ENCODE measurements around the gene TLR10. TPM values are rescaled to one million over a fixed set of nuclear protein-coding genes. Genes with fewer than 3 reads are reported as not detected.

Gene TLR10
- total and polyA plus RNA-seq, 9 of the 15 experiments (the other 6 are each of a cell fraction or from before 2014, with no cell fraction given): 0.03 to 0.05 TPM; not detected in 7

GRCh38 chr4:38784141-38784540 is 1.4 kb upstream of the TLR10 start:
- Histone ChIP-seq H3K9me1 (ENCODE audit: control insufficient read depth, insufficient read depth, low read length) (no peaks in the 10 kb centered on the region), H3K4me1 (replicated peaks in 1 of 2; ENCODE audit: control insufficient read depth in 2 of 2, insufficient read depth in 2 of 2, low read length in 2 of 2) (no peaks in the 10 kb centered on the region), H3K9ac (ENCODE audit: insufficient read depth in 1 of 2, low read depth in 2 of 2, low read length in 2 of 2) (no peak overlapping the region), H4K20me1 (replicated peaks; ENCODE audit: control insufficient read depth, insufficient read depth, low read length) (no peaks in the 10 kb centered on the region), H3K36me3 (ENCODE audit: control insufficient read depth, insufficient read depth, low read length) (no peaks in the 10 kb centered on the region), H3K27me3 (ENCODE audit: control insufficient read depth in 2 of 2, insufficient read depth in 2 of 2, low read length in 2 of 2) (peaks cover 0 to 9% of the 10 kb centered on the region in 2 experiments; a peak in 3 of 5 replicates), H3K4me3 (no peak overlapping the region), H3K27ac (ENCODE audit: extremely low read depth, low read depth, low read length) (no peak overlapping the region), H3K9me3 (replicated peaks; ENCODE audit: control insufficient read depth, insufficient read depth, low read depth, low read length) (no peaks in the 10 kb centered on the region), H2AFZ (ENCODE audit: low read depth, low read length) (no peak overlapping the region), H3K4me2 (ENCODE audit: insufficient read depth, low read length) (no peak overlapping the region), H3K79me2 (ENCODE audit: control insufficient read depth, insufficient read depth, low read length) (no peaks in the 10 kb centered on the region)
- DNase-seq (ENCODE audit: extremely low read depth in 1 of 4, low spot score in 3 of 4) (no peak), FAIRE-seq (no peak), ATAC-seq (no peak)
- CTCF ChIA-PET (ENCODE audit: low intra/inter-chr PET ratio): interaction anchor here (1.9 kb wide), 1 partner anchor 722 kb away, joined by 14 read pairs; no protein-coding TSS in a partner anchor
- intact Hi-C loops (cut with micrococcal nuclease): loop anchor here (5.0 kb wide), 1 partner anchor 73 kb away; the partner anchor contains the start of gene TLR6
- POLR2A ChIA-PET: interaction anchor here (1.0 kb wide), 1 partner anchor 14 kb away, joined by 4 read pairs; no protein-coding TSS in a partner anchor
- 6% methylated on average over 4 of the region's 4 CpGs for WGBS (ENCODE audit: insufficient coverage, low coverage, missing lambda C conversion rate)
- in situ Hi-C loops (cut with MboI): no loop called here
- no TSS peak for BruUV-seq (replicated peaks)
- TF ChIP-seq ZC3H4 (CRISPR knock-in tag; IDR thresholded peaks at IDR 0.05; ENCODE audit: borderline replicate concordance) (no peak), POLR3G (IDR thresholded peaks at IDR 0.05; ENCODE audit: extremely low read depth, insufficient read length, insufficient replicate concordance) (no peak), CCAR2 (IDR thresholded peaks at IDR 0.05; ENCODE audit: low read depth, low read length) (no peak), DPF2 (IDR thresholded peaks at IDR 0.05) (no peak), U2AF1 (optimal IDR thresholded peaks at IDR 0.05; ENCODE audit: low read depth, low read length) (no peak), JUND (IDR thresholded peaks at IDR 0.05; ENCODE audit: borderline replicate concordance, low read depth, low read length) (no peak), JUND (tag; IDR thresholded peaks at IDR 0.05; ENCODE audit: borderline replicate concordance, low read depth, low read length) (no peak), CUX1 (CRISPR knock-in tag; IDR thresholded peaks at IDR 0.05) (no peak), FOXP1 (CRISPR knock-in tag; IDR thresholded peaks at IDR 0.05) (no peak), CEBPB (tag; IDR thresholded peaks at IDR 0.05) (no peak), JUNB (CRISPR knock-in tag; conservative IDR thresholded peaks at IDR 0.05) (no peak), MAZ (CRISPR knock-in tag; conservative IDR thresholded peaks at IDR 0.05 in 1 of 2, IDR thresholded peaks at IDR 0.05 in 1 of 2) (no peak), DIDO1 (tag; IDR thresholded peaks at IDR 0.05; ENCODE audit: low read depth) (no peak), STAT6 (CRISPR knock-in tag; IDR thresholded peaks at IDR 0.05) (no peak), ELK1 (CRISPR knock-in tag; IDR thresholded peaks at IDR 0.05) (no peak)

Measured in K562 (cell line).